Measurements from ENCODE around the gene RAP1B.

The RAP1B gene

GRCh38 chr12:68610370-68611093 lies at the start of gene RAP1B:
TSS of gene RAP1B (plus strand) at chr12:68610899. CDS start at chr12:68648725, 37,826 bp downstream.
- no peaks in the 10 kb centered on the region for H3K27me3 Mint-ChIP-seq
- peak within 1 kb of the TSS; percentile 94 for H3K4me3 Mint-ChIP-seq
- H3K27ac Mint-ChIP-seq = peak within 1 kb of the TSS; percentile 95
- H3K4me1 Mint-ChIP-seq (ENCODE audit: low read depth) = peaks cover 47% of the 10 kb centered on the region
- H3K36me3 Mint-ChIP-seq (ENCODE audit: low read depth) = peaks cover 39% of the 10 kb centered on the region
- H3K9me3 Mint-ChIP-seq = no peaks in the 10 kb centered on the region
- intact Hi-C loops (cut with micrococcal nuclease) = loop anchor here (1.0 to 5.0 kb wide), 3 partner anchors 50 to 278 kb away; partner anchors contain the start of gene MDM1

- Mint-ChIP-seq H3K4me3 (no peak overlapping the region), H3K27me3 (no peaks in the 10 kb centered on the region), H3K4me1 (ENCODE audit: low read depth) (peaks cover 34% of the 10 kb centered on the region), H3K36me3 (ENCODE audit: low read depth) (no peaks in the 10 kb centered on the region), H3K27ac (peak overlapping the region; percentile 96), H3K9me3 (no peaks in the 10 kb centered on the region)
- intact Hi-C loops (cut with micrococcal nuclease) = loop anchor here (2.0 kb wide), 1 partner anchor 41 kb away; no protein-coding TSS in a partner anchor
These were observed 48.9 kb upstream of the RAP1B start for GRCh38 chr12:68561830-68562229.

DNA sequence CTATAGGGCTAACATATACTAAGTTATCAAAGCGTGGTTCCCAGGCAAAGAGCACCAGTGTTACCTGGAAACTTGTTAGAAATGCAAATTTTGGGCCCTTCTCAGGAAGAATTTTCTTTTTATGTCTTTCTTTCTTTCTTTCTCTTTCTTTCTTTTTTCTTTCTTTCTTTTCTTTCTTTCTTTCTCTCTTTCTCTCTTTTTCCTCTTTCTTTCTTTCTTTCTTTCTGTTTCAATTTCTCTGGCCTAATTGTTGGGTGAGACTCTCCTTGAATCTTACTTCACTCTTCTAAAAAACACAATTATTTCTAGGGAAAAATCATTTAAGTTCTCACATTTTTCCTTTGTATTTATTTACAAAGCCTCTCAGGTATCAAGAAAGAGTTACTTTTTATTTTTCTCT lies 46.5 kb upstream of the RAP1B start:
- peak overlapping the region; percentile 31 for H3K27ac Mint-ChIP-seq
- H3K4me3 Mint-ChIP-seq = no peak overlapping the region
- H3K9me3 Mint-ChIP-seq = no peaks in the 10 kb centered on the region
- no peaks in the 10 kb centered on the region for H3K27me3 Mint-ChIP-seq
- intact Hi-C loops (cut with micrococcal nuclease) = no loop called here
- H3K36me3 Mint-ChIP-seq (ENCODE audit: low read depth) = no peaks in the 10 kb centered on the region
- H3K4me1 Mint-ChIP-seq (ENCODE audit: low read depth) = peaks cover 22% of the 10 kb centered on the region

DNA sequence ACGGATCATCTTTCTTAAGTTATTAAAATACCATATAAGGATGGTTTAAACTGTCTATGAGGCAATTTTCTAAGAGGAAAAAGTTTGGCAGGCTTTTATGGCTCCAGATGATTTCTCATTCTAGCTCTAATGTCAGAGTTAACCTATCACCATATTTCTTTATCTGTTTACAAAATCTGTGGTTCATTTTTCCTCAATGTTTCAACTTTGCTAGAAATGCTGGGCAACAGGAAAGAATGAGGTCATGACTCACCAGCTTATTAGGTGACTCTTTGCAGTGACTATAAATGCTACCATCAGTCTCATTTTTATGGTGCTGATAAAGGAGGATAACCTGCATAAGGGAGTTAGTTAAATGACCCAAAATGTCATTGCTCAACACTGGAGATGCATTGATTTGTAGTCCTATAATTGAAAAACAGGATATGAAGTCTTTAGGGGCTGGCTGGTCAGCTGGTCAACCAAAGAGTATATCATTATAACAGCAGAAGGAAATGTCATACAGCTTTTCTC lies 45.3 kb upstream of the RAP1B start:
- Mint-ChIP-seq H3K9me3 (no peaks in the 10 kb centered on the region), H3K4me3 (no peak overlapping the region), H3K27ac (no peak overlapping the region), H3K27me3 (no peaks in the 10 kb centered on the region), H3K36me3 (ENCODE audit: low read depth) (no peaks in the 10 kb centered on the region), H3K4me1 (ENCODE audit: low read depth) (peaks cover 10% of the 10 kb centered on the region)
- intact Hi-C loops (cut with micrococcal nuclease) = no loop called here

GRCh38 chr12:68568922-68569569 lies 41.7 kb upstream of the RAP1B start:
- H3K27me3 Mint-ChIP-seq = no peaks in the 10 kb centered on the region
- no peak overlapping the region for H3K27ac Mint-ChIP-seq
- no peak overlapping the region for H3K4me3 Mint-ChIP-seq
- intact Hi-C loops (cut with micrococcal nuclease) = no loop called here
- H3K4me1 Mint-ChIP-seq (ENCODE audit: low read depth) = peaks cover 4% of the 10 kb centered on the region
- H3K9me3 Mint-ChIP-seq = no peaks in the 10 kb centered on the region
- no peaks in the 10 kb centered on the region for H3K36me3 Mint-ChIP-seq (ENCODE audit: low read depth)

- Mint-ChIP-seq H3K36me3 (ENCODE audit: low read depth) (no peaks in the 10 kb centered on the region), H3K27me3 (no peaks in the 10 kb centered on the region), H3K9me3 (no peaks in the 10 kb centered on the region), H3K27ac (no peak overlapping the region), H3K4me3 (no peak overlapping the region), H3K4me1 (ENCODE audit: low read depth) (no peaks in the 10 kb centered on the region)
- intact Hi-C loops (cut with micrococcal nuclease) = no loop called here
These were observed 38.0 kb upstream of the RAP1B start for GRCh38 chr12:68572661-68573060.

DNA sequence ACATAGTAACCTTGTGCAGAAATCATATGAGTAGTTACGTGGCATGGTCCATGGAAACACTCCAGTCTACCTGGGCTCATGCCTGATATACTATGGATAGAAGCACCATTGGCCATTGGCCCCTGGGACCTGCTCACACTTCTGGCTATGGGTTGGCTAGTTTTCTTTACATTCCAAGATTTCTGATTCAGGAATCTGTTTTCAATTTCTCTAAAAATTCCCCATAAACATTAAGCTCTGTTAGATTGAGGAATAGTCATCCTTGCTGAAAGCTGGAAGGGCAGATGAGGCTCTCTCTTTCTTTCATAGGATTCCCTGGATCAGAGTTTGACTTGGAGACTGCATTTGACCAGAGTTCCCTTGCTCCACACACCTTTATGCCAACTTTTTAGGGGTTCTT lies 37.3 kb upstream of the RAP1B start:
- intact Hi-C loops (cut with micrococcal nuclease) = no loop called here

DNA sequence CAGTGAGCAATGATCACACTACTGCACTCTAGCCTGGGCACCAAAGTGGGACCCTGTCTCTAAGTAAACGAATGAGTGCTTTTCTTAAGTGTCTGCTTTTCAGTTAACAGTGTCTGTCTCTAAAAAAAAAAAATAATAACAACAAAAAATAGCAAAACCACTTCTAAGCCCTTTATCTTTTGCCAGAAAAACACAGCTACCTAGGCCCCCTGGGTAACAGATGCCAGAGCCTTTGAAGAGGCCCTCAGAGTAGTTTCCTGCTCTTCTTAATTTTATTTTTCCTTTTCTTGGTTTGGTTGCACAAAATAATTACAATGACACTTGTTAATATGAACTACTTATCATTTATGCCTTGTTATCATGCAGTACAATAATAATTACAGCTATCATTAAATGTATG lies 32.8 kb upstream of the RAP1B start:
- Mint-ChIP-seq H3K9me3 (no peaks in the 10 kb centered on the region), H3K27ac (no peak overlapping the region)

More for the DNA sequence above, 37.3 kb upstream of the RAP1B start:
- Mint-ChIP-seq H3K27me3 (no peaks in the 10 kb centered on the region), H3K4me1 (ENCODE audit: low read depth) (no peaks in the 10 kb centered on the region), H3K36me3 (ENCODE audit: low read depth) (no peaks in the 10 kb centered on the region), H3K9me3 (no peaks in the 10 kb centered on the region), H3K4me3 (no peak overlapping the region), H3K27ac (no peak overlapping the region)

GRCh38 chr12:68578765-68579164 lies 31.9 kb upstream of the RAP1B start:
- no peaks in the 10 kb centered on the region for H3K27me3 Mint-ChIP-seq
- H3K4me3 Mint-ChIP-seq = no peak overlapping the region
- H3K9me3 Mint-ChIP-seq = no peaks in the 10 kb centered on the region
- no peak overlapping the region for H3K27ac Mint-ChIP-seq
- intact Hi-C loops (cut with micrococcal nuclease) = no loop called here
- H3K4me1 Mint-ChIP-seq (ENCODE audit: low read depth) = no peaks in the 10 kb centered on the region
- H3K36me3 Mint-ChIP-seq (ENCODE audit: low read depth) = no peaks in the 10 kb centered on the region

More for the DNA sequence above, 32.8 kb upstream of the RAP1B start:
- no peaks in the 10 kb centered on the region for H3K4me1 Mint-ChIP-seq (ENCODE audit: low read depth)
- H3K27me3 Mint-ChIP-seq = no peaks in the 10 kb centered on the region
- H3K4me3 Mint-ChIP-seq = no peak overlapping the region
- intact Hi-C loops (cut with micrococcal nuclease) = no loop called here
- H3K36me3 Mint-ChIP-seq (ENCODE audit: low read depth) = no peaks in the 10 kb centered on the region

DNA sequence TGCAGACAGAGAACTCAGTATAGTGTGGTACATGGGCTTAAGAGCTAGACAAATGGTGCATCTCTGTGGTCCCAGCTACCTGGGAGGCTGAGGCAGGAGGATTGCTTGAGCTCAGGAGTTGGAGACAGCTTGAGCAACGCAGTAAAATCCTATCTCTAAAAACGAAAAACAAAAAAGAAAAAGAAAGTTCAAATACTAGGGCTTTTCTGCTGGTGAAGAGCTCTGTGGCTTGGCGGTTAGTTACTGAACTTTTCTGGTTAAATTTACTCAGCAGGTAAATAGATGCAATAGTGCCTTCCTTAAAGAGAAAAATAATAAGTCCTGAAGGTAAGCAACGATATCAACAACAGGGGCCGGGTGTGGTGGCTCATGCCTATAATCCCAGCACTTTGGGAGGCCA lies 31.4 kb upstream of the RAP1B start:
- no peaks in the 10 kb centered on the region for H3K36me3 Mint-ChIP-seq (ENCODE audit: low read depth)
- no peak overlapping the region for H3K27ac Mint-ChIP-seq
- H3K9me3 Mint-ChIP-seq = no peaks in the 10 kb centered on the region
- no peaks in the 10 kb centered on the region for H3K27me3 Mint-ChIP-seq
- intact Hi-C loops (cut with micrococcal nuclease) = no loop called here
- no peaks in the 10 kb centered on the region for H3K4me1 Mint-ChIP-seq (ENCODE audit: low read depth)
- no peak overlapping the region for H3K4me3 Mint-ChIP-seq

- Mint-ChIP-seq H3K27ac (no peak overlapping the region), H3K36me3 (ENCODE audit: low read depth) (no peaks in the 10 kb centered on the region), H3K27me3 (no peaks in the 10 kb centered on the region), H3K9me3 (no peaks in the 10 kb centered on the region), H3K4me3 (no peak overlapping the region), H3K4me1 (ENCODE audit: low read depth) (no peaks in the 10 kb centered on the region)
- intact Hi-C loops (cut with micrococcal nuclease) = no loop called here
These were observed 29.8 kb upstream of the RAP1B start for GRCh38 chr12:68580911-68581310.

DNA sequence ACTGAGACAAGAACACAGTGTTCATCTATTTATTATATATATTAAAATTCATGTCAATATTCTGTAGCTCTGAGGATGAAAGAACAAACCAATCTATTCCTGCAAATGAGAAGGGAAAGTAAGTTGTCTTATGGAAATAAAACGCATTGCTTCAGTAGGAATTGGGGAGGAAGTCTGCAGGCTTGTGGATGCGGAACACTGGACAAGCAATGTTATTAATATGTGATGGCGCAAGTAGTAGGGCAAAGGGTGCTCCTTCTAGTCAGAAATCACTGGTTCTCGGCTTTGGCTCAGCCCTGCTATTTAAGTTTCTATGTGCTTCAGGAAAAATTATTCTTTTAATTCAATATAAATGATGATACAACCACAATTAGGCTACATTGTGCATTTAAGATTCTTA lies 28.8 kb upstream of the RAP1B start:
- H3K27ac Mint-ChIP-seq = no peak overlapping the region
- H3K4me1 Mint-ChIP-seq (ENCODE audit: low read depth) = no peaks in the 10 kb centered on the region
- H3K9me3 Mint-ChIP-seq = no peaks in the 10 kb centered on the region
- no peaks in the 10 kb centered on the region for H3K27me3 Mint-ChIP-seq
- intact Hi-C loops (cut with micrococcal nuclease) = no loop called here
- no peak overlapping the region for H3K4me3 Mint-ChIP-seq
- H3K36me3 Mint-ChIP-seq (ENCODE audit: low read depth) = no peaks in the 10 kb centered on the region

GRCh38 chr12:68585966-68586365 lies 24.7 kb upstream of the RAP1B start:
- peaks cover 11% of the 10 kb centered on the region for H3K9me3 Mint-ChIP-seq
- no peaks in the 10 kb centered on the region for H3K36me3 Mint-ChIP-seq (ENCODE audit: low read depth)
- H3K27ac Mint-ChIP-seq = no peak overlapping the region
- H3K4me1 Mint-ChIP-seq (ENCODE audit: low read depth) = peaks cover 13% of the 10 kb centered on the region
- H3K4me3 Mint-ChIP-seq = no peak overlapping the region
- intact Hi-C loops (cut with micrococcal nuclease) = no loop called here
- H3K27me3 Mint-ChIP-seq = no peaks in the 10 kb centered on the region

- Mint-ChIP-seq H3K36me3 (ENCODE audit: low read depth) (no peaks in the 10 kb centered on the region), H3K4me1 (ENCODE audit: low read depth) (peaks cover 13% of the 10 kb centered on the region), H3K9me3 (peaks cover 11% of the 10 kb centered on the region), H3K27ac (no peak overlapping the region), H3K27me3 (no peaks in the 10 kb centered on the region), H3K4me3 (no peak overlapping the region)
- intact Hi-C loops (cut with micrococcal nuclease) = no loop called here
These were observed 23.2 kb upstream of the RAP1B start for GRCh38 chr12:68587448-68587873.
